Neural progenitor cell (in vitro differentiated cells): Measurements from ENCODE around the gene SPRY2. TPM values are rescaled to one million over a fixed set of nuclear protein-coding genes. Genes with fewer than 3 reads are reported as not detected.

ENCODE experiments used
- DNase-seq: peaks from one replicate; pipeline ENCODE4 v3.0.0-alpha.2; 2016; ENCODE audit warnings: low spot score
- H2AFZ ChIP-seq: fragments of 200-600 bp; sonication (generic); replicated peaks from 2 replicates; pipeline ENCODE4 v1.6.1; 2016; ENCODE audit warnings: antibody characterized with exemption
- H3F3A ChIP-seq: fragments of 200-600 bp; sonication (generic); 2 replicates; pipeline ENCODE4 v1.6.1; 2016; ENCODE audit warnings: antibody characterized with exemption, low read depth
- H3K27ac ChIP-seq: fragments of 200-600 bp; sonication (generic); 2 replicates; pipeline ENCODE4 v1.5.1; 2016; ENCODE audit warnings: mild to moderate bottlenecking
- H3K27me3 ChIP-seq: fragments of 200-600 bp; sonication (generic); 2 replicates; pipeline ENCODE4 v1.6.1; 2016; ENCODE audit warnings: mild to moderate bottlenecking, moderate library complexity
- H3K36me3 ChIP-seq: fragments of 200-600 bp; sonication (generic); 2 replicates; pipeline ENCODE4 v1.5.1; 2016
- H3K4me1 ChIP-seq: fragments of 200-600 bp; sonication (generic); 2 replicates; pipeline ENCODE4 v1.6.1; 2016; ENCODE audit warnings: mixed run types
- H3K4me2 ChIP-seq: fragments of 200-600 bp; sonication (generic); 2 replicates; pipeline ENCODE4 v1.6.1; 2016
- H3K4me3 ChIP-seq: fragments of 200-600 bp; sonication (generic); 2 replicates; pipeline ENCODE4 v1.5.1; 2016
- H3K79me2 ChIP-seq: fragments of 200-600 bp; sonication (generic); 2 replicates; pipeline ENCODE4 v1.6.1; 2016; ENCODE audit warnings: low read depth
- H3K9ac ChIP-seq: fragments of 200-600 bp; sonication (generic); 2 replicates; pipeline ENCODE4 v1.6.1; 2016
- H3K9me3 ChIP-seq: fragments of 200-600 bp; sonication (generic); 2 replicates; pipeline ENCODE4 v1.5.1; 2016; ENCODE audit warnings: low read depth
- H4K20me1 ChIP-seq: fragments of 200-600 bp; sonication (generic); 2 replicates; pipeline ENCODE4 v1.6.1; 2016; ENCODE audit warnings: low read depth
- H3K27ac Mint-ChIP-seq: 3 replicates; pipeline ENCODE4 v1.8.0; 2021; ENCODE audit warnings: mixed read lengths
- H3K27me3 Mint-ChIP-seq: 2 replicates; pipeline ENCODE4 v1.8.0; 2022; ENCODE audit warnings: low read depth, mild to moderate bottlenecking, inconsistent platforms, moderate library complexity, mixed read lengths; ENCODE audit not compliant: insufficient read depth
- H3K36me3 Mint-ChIP-seq: 3 replicates; pipeline ENCODE4 v1.8.0; 2021; ENCODE audit warnings: mixed read lengths
- H3K4me1 Mint-ChIP-seq: 3 replicates; pipeline ENCODE4 v1.8.0; 2021; ENCODE audit warnings: mixed read lengths
- H3K4me3 Mint-ChIP-seq: 3 replicates; pipeline ENCODE4 v1.8.0; 2021; ENCODE audit warnings: mild to moderate bottlenecking, moderate library complexity, mixed read lengths
- H3K9me3 Mint-ChIP-seq: 3 replicates; pipeline ENCODE4 v1.8.0; 2020; ENCODE audit warnings: mixed read lengths
- EZH2 ChIP-seq: fragments of 200-600 bp; sonication (generic); IDR thresholded peaks from 2 replicates; pipeline ENCODE4 v1.6.1; 2017; ENCODE audit warnings: antibody characterized with exemption, mild to moderate bottlenecking, moderate library complexity
- EZH2phosphoT487 ChIP-seq: fragments of 200-600 bp; sonication (generic); IDR thresholded peaks from 2 replicates; pipeline ENCODE4 v1.6.1; 2017; ENCODE audit warnings: antibody characterized with exemption
- total RNA-seq: library from RNA; depleted of rRNA; stranded (reverse); fragments of >200 nt; gene quantifications from 2 replicates; pipeline ENCODE4 v1.2.3, GENCODE V29; 2015; ENCODE audit warnings: low replicate concordance
- TF ChIP-seq, protein P1 (sequence below): fragments of 200-600 bp; sonication (generic); IDR thresholded peaks from 2 replicates; pipeline ENCODE4 v1.5.1; 2017; ENCODE audit warnings: antibody characterized with exemption, mild to moderate bottlenecking

Gene SPRY2
- total RNA-seq, 1 donor from 2014 or later: 17.2 TPM

DNA sequence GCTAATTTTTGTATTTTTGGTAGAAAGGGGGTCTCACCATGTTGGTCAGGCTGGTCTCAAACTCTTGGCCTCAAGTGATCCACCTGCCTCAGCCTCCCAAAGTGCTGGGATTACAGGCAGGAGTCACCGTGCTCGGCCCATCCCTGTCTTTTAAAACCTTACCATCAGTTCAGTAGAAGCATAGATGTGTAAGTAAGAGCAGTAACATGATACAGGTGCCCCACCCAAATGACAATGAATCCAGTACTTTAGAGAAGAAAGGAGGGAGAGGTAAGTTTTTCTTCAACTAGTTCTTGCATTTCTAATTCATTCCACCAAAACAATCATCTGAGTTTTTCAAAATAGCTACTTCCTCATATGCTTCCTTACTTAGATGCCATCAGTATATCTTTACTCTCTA is 21.9 kb downstream of the SPRY2 start:
- Histone ChIP-seq H3K36me3 (no peaks in the 10 kb centered on the region), H3K9me3 (no peaks in the 10 kb centered on the region), H2AFZ (no peak overlapping the region), H3K4me3 (no peak overlapping the region), H3K9ac (no peak overlapping the region), H3K4me2 (no peak overlapping the region), H3K79me2 (no peaks in the 10 kb centered on the region), H3K27me3 (no peaks in the 10 kb centered on the region), H4K20me1 (no peaks in the 10 kb centered on the region), H3F3A (no peaks in the 10 kb centered on the region), H3K27ac (no peak overlapping the region), H3K4me1 (peaks cover 6% of the 10 kb centered on the region)
- no peak for DNase-seq
- Mint-ChIP-seq H3K4me3 (no peak overlapping the region), H3K27ac (no peak overlapping the region), H3K9me3 (peaks cover 22% of the 10 kb centered on the region), H3K27me3 (peaks cover 2% of the 10 kb centered on the region), H3K36me3 (peaks cover 35% of the 10 kb centered on the region), H3K4me1 (peaks cover 10% of the 10 kb centered on the region)
- no peak for TF ChIP-seq EZH2
- no peak for TF ChIP-seq EZH2phosphoT487
- TF ChIP-seq, protein P1, sequence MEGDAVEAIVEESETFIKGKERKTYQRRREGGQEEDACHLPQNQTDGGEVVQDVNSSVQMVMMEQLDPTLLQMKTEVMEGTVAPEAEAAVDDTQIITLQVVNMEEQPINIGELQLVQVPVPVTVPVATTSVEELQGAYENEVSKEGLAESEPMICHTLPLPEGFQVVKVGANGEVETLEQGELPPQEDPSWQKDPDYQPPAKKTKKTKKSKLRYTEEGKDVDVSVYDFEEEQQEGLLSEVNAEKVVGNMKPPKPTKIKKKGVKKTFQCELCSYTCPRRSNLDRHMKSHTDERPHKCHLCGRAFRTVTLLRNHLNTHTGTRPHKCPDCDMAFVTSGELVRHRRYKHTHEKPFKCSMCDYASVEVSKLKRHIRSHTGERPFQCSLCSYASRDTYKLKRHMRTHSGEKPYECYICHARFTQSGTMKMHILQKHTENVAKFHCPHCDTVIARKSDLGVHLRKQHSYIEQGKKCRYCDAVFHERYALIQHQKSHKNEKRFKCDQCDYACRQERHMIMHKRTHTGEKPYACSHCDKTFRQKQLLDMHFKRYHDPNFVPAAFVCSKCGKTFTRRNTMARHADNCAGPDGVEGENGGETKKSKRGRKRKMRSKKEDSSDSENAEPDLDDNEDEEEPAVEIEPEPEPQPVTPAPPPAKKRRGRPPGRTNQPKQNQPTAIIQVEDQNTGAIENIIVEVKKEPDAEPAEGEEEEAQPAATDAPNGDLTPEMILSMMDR: no peak

DNA sequence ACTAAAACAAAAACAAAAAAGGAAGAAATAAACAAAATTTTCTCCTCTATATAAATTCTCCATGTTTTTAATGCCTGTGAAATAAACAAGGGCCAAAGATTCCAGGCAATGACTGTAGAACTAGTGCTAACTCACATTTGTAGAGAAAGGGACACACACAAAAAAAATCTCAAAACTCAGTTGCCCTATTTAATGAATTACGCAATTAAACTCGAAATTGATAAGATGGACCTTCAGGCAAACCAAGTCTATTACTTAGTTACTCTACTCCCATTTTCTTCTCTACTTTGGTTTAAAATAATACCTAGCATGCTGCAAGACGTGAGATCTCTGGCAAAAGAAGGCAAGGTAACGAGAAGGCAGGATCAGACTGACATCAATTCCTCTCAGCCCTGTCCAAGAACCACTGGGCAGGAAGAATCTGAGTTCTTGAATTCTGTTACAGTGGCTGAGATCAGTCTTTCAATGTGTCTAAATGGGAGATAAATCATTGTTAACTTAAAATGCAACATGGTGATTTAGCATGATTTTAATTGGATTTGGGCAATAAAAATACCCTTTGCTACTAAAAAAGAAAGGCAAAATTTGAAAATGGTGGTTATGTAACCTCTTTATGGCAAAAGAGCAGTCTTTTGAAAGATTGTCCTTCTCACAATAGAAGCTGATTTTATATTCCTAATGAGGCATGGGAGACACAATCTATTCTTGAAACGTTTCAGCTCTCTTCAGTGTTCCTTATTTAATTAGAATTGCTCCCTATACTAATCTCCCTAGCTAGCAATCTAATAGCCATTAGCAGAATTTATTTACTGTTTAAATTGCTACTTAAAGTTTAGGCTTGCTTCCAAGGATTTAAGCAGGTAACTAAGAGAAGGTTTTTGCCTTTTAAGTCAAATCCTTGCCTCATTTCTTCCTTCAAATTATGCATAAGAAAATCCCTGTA is 25.9 kb downstream of the SPRY2 start:
- Histone ChIP-seq H3F3A (no peaks in the 10 kb centered on the region), H3K4me1 (peaks cover 6% of the 10 kb centered on the region), H4K20me1 (no peaks in the 10 kb centered on the region), H3K36me3 (no peaks in the 10 kb centered on the region), H3K9ac (no peak overlapping the region), H3K79me2 (no peaks in the 10 kb centered on the region), H3K4me3 (no peak overlapping the region), H3K27ac (no peak overlapping the region), H3K27me3 (no peaks in the 10 kb centered on the region), H3K4me2 (no peak overlapping the region), H3K9me3 (no peaks in the 10 kb centered on the region), H2AFZ (no peak overlapping the region)
- no peak for TF ChIP-seq EZH2phosphoT487
- TF ChIP-seq EZH2: no peak
- TF ChIP-seq, protein P1: no peak
- peaks cover 2% of the 10 kb centered on the region for H3K27me3 Mint-ChIP-seq
- H3K4me3 Mint-ChIP-seq: no peak overlapping the region
- peaks cover 25% of the 10 kb centered on the region for H3K36me3 Mint-ChIP-seq
- peaks cover 20% of the 10 kb centered on the region for H3K4me1 Mint-ChIP-seq
- H3K9me3 Mint-ChIP-seq: peaks cover 14% of the 10 kb centered on the region
- no peak overlapping the region for H3K27ac Mint-ChIP-seq
- DNase-seq: no peak

DNA sequence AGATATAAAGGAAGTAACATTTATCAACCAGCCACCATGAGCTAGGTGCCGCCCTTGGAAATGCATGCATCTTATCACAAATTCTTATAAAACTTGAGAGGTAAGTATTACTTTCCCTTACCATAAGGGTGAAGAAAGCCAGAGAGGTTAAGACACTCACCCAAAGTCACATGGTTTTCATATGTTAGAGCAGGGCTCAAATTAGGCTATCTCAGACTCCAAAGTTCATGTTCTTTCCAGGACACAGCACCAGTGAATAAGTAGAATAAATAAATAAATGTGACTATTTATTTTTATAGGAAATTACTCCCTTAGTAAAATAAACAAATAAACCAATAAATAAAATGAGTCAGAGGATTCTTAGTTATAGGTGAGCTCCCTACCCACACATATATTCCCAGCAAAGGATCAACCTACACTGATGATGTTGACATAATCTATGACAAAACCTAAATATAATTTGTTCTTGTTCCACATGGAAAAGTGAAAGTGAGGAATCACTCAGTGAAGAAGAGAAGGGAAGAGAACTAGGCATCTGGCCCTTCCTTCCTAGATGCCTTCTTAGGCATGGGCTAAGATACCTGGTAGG is 27.2 kb downstream of the SPRY2 start:
- Mint-ChIP-seq H3K4me3 (no peak overlapping the region), H3K36me3 (peaks cover 19% of the 10 kb centered on the region), H3K4me1 (peaks cover 20% of the 10 kb centered on the region), H3K27me3 (peaks cover 4% of the 10 kb centered on the region), H3K27ac (no peak overlapping the region), H3K9me3 (peaks cover 6% of the 10 kb centered on the region)
- Histone ChIP-seq H3K27ac (no peak overlapping the region), H3K9ac (no peak overlapping the region), H2AFZ (no peak overlapping the region), H3K4me2 (no peak overlapping the region), H3K4me3 (no peak overlapping the region), H3K27me3 (no peaks in the 10 kb centered on the region), H3K9me3 (no peaks in the 10 kb centered on the region), H3K36me3 (no peaks in the 10 kb centered on the region), H3K4me1 (peaks cover 6% of the 10 kb centered on the region), H3K79me2 (no peaks in the 10 kb centered on the region), H3F3A (no peaks in the 10 kb centered on the region), H4K20me1 (no peaks in the 10 kb centered on the region)
- TF ChIP-seq EZH2phosphoT487: no peak
- no peak for TF ChIP-seq EZH2
- TF ChIP-seq, protein P1: no peak
- no peak for DNase-seq
